ENCODE data around the gene CDH2.
"Not testable (repeated sequence)": the region's sequence is repeated elsewhere in the genome, so short reads cannot be mapped to it uniquely, and the experiment has no call there.

Gene CDH2

GRCh38 chr18:27976806-27977408 lies 200.0 kb downstream of the CDH2 start:
- DNase-seq, result no peak

- no peak for DNase-seq
These were observed 206.6 kb downstream of the CDH2 start for GRCh38 chr18:27970321-27970720.

- no peak for DNase-seq
These were observed 207.7 kb downstream of the CDH2 start for GRCh38 chr18:27969206-27969605.

- no peak for DNase-seq
These were observed 208.8 kb downstream of the CDH2 start for GRCh38 chr18:27967913-27968824.

- no peak for DNase-seq
These were observed 210.0 kb downstream of the CDH2 start for GRCh38 chr18:27966881-27967280.

GRCh38 chr18:27964811-27965210 lies 212.1 kb downstream of the CDH2 start:
- no peak for DNase-seq

- no peak for DNase-seq
These were observed 217.8 kb downstream of the CDH2 start for GRCh38 chr18:27959101-27959500.

- no peak for DNase-seq
These were observed 220.8 kb downstream of the CDH2 start for GRCh38 chr18:27956001-27956640.

GRCh38 chr18:27954226-27954625 lies 222.7 kb downstream of the CDH2 start:
- no peak for DNase-seq

- no peak for DNase-seq
These were observed 224.2 kb downstream of the CDH2 start for GRCh38 chr18:27952741-27953140.

- no peak for DNase-seq
These were observed 226.2 kb downstream of the CDH2 start for GRCh38 chr18:27950648-27951228.

- DNase-seq, result no peak
These were observed 227.9 kb downstream of the CDH2 start for GRCh38 chr18:27948986-27949385.

GRCh38 chr18:27942706-27943105 lies 234.2 kb downstream of the CDH2 start:
- DNase-seq, result no peak

- DNase-seq, result no peak
These were observed 245.4 kb downstream of the CDH2 start for GRCh38 chr18:27931535-27931934.

- no peak for DNase-seq
These were observed 254.2 kb downstream of the CDH2 start for GRCh38 chr18:27922780-27923179.

- no peak for DNase-seq
These were observed 254.8 kb downstream of the CDH2 start for GRCh38 chr18:27921904-27922751.

- no peak for DNase-seq
These were observed 255.5 kb downstream of the CDH2 start for GRCh38 chr18:27921392-27921791.

GRCh38 chr18:27920836-27921235 lies 256.1 kb downstream of the CDH2 start:
- DNase-seq, result no peak

- not testable (repeated sequence) for DNase-seq
These were observed 270.7 kb downstream of the CDH2 start for GRCh38 chr18:27906189-27906588.

GRCh38 chr18:27903906-27904305 lies 273.0 kb downstream of the CDH2 start:
- DNase-seq, result no peak

GRCh38 chr18:27901424-27902226 lies 275.3 kb downstream of the CDH2 start:
- DNase-seq, result no peak
